Femur (tissue), 1 donor: Measurements from ENCODE around the gene CTLA4.
A peak's percentile ranks its signal among the peaks of the same experiment; 100 is the strongest.
"Not testable (repeated sequence)": the region's sequence is repeated elsewhere in the genome, so short reads cannot be mapped to it uniquely, and the experiment has no call there.

Experiments used
- DNase-seq: peaks from one replicate; pipeline ENCODE4 v3.0.0-alpha.2; 2017

CTLA4 gene

DNA sequence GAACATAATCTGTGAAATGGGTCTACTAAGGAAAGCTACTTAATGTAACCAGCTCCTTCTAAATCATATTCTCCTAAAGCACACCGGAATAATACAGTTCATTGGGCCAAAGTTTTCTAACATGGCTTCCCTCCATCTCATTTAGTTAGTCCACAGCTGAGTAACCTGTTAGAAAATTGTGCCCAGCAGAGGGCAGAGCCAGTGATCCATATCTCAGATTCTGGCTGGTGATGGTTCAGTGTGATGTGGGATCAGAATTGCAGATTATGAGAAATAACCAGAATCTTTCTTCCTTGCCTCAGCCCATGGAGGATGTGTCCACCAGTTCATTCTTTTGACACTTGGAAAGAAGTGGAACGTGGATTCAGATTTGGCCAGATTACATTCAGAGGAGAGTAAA is 9.4 kb upstream of the CTLA4 start:
- no peak for DNase-seq

DNA sequence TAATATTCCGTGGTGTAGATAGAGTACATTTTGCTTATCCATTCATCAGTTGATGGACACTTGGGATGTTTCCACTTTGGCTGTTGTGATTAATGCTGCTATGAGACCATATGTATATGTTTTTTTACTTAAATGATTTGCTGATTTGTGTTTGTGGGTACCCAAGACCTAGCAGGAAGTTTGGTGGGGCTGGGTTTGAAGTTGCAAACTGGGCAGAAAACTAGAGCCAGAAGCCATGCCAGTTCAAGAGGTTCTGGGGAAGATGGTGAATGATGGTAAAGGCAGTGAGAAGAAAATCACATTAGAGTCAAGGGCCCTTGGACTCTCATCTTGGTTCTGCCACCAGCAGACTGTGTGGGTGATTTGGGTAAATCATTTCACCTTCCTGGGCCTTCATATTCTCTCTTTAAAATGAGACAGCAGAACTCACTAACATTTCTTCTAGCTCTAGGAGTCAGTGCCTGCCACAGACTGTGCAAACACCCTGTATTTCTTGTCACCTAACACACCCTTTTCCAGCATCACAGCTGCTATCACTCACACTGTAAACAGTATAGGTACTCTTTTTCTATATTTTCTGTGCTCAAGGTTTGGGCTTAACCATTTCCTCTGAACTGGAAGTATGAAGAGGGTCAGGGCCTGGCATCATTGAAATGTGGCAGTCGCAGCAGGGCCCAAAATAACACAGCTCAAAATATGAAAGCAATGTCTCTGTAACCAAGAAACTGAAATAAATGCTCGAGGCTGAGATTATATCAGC is 8.4 kb upstream of the CTLA4 start:
- no peak for DNase-seq

DNA sequence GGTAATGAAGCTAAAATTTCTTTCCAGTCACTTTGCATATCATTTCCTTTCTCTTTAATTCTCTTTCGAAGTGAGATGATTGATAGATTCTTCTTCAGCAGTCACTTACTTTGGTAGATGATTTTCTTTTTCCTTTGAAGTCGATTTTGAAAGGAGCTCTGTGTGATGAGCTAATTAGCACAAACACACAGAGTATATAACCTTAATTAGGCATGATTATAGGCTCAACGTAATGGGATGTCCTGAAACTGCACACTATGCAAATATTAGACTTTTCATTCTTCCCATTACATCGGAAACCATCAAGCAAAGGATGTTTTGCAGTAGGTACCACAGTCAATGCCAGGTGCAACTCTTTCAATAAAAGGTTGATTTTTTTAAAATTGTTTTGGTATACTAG is 6.4 kb upstream of the CTLA4 start:
- no peak for DNase-seq

DNA sequence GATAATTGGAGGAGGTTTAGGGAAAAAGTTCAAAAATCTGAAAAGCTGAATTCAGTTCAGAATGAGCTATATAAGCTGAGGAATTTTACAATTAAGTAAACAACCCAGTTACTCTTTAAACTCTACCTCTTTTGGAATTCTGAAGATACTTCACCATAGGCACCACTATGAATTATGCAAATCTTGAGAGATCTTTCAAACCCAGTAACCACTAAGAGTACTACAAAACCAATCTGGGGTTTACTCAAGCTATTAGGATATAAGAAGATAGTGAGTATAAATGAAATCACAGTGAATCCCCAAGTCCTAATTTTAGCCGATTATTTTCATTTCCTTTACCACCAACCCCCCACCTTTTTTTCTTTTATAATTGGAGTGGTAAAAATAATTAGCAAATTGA is 6.0 kb upstream of the CTLA4 start:
- DNase-seq: no peak

DNA sequence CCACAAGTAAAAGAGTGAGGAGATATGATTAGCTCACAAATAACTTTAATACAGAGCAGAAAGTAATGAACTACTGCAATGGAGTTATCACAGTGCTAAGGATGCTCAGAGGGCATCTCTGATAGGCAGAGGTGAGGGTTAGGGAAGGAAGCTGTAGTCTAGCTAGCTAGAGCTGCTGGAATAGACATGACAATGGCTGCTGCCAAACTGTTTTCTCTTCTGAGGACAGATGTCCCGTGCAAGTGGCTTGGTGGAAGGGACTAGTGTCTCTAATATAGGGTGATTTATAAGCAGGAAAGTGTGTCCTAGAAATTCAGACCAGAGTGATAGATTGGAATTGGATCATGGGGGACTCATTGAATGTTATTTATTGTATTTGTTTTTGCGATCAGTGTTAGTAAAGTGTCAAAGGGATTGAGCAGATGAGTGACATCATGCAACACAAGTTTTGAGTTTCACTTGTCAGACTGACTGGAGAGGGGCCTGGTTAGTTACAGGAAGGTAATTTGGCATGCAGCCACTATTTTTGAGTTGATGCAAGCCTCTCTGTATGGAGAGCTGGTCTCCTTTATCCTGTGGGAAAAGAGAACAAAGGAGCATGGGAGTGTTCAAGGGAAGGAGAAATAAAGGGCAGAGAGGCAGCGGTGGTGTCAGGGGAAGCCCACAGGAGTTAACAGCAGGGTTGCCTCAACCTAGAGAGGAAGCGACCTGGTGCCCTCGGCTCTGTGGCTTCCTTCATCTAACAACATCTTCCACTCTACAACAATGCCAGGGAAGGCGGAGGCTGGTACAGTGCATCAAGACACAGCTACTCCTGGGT is 1.9 kb downstream of the CTLA4 start:
- no peak for DNase-seq

DNA sequence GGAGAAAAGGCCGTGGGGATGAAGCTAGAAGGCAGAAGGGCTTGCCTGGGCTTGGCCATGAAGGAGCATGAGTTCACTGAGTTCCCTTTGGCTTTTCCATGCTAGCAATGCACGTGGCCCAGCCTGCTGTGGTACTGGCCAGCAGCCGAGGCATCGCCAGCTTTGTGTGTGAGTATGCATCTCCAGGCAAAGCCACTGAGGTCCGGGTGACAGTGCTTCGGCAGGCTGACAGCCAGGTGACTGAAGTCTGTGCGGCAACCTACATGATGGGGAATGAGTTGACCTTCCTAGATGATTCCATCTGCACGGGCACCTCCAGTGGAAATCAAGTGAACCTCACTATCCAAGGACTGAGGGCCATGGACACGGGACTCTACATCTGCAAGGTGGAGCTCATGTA is 2.9 kb downstream of the CTLA4 start:
- no peak for DNase-seq

DNA sequence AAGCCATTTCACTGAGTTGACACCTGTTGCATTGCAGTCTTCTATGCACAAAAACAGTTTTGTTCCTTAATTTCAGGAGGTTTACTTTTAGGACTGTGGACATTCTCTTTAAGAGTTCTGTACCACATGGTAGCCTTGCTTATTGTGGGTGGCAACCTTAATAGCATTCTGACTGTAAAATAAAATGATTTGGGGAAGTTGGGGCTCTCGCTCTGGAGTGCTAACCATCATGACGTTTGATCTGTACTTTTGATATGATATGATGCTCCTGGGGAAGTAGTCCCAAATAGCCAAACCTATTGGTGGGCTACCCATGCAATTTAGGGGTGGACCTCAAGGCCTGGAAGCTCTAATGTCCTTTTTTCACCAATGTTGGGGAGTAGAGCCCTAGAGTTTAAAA is 3.4 kb downstream of the CTLA4 start:
- DNase-seq: no peak

DNA sequence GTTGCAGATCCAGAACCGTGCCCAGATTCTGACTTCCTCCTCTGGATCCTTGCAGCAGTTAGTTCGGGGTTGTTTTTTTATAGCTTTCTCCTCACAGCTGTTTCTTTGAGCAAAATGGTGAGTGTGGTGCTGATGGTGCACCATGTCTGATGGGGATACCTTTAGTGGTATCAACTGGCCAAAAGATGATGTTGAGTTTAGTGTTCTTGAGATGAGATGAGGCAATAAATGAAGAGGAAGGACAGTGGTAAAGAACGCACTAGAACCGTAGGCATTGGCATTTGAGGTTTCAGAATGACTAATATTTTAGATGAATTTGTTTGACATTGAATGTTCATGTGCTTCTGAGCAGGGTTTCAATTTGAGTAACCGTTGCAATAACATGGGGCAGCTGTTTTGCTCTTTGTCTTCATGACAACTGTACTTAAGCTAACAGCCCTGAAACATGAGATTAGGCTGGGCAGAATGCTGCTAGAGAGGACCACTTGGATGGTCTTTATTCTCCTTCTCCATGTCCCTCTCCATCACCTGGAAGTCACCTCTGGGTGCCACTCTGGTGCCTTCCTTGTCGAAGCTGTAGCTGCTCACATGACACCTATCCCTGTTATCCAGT is 3.9 kb downstream of the CTLA4 start:
- no peak for DNase-seq

DNA sequence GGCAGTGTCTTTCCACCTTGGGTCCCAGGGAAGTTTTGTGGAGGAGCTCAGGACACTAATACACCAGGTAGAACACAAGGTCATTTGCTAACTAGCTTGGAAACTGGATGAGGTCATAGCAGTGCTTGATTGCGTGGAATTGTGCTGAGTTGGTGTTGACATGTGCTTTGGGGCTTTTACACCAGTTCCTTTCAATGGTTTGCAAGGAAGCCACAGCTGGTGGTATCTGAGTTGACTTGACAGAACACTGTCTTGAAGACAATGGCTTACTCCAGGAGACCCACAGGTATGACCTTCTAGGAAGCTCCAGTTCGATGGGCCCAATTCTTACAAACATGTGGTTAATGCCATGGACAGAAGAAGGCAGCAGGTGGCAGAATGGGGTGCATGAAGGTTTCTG is 5.9 kb downstream of the CTLA4 start:
- no peak for DNase-seq

DNA sequence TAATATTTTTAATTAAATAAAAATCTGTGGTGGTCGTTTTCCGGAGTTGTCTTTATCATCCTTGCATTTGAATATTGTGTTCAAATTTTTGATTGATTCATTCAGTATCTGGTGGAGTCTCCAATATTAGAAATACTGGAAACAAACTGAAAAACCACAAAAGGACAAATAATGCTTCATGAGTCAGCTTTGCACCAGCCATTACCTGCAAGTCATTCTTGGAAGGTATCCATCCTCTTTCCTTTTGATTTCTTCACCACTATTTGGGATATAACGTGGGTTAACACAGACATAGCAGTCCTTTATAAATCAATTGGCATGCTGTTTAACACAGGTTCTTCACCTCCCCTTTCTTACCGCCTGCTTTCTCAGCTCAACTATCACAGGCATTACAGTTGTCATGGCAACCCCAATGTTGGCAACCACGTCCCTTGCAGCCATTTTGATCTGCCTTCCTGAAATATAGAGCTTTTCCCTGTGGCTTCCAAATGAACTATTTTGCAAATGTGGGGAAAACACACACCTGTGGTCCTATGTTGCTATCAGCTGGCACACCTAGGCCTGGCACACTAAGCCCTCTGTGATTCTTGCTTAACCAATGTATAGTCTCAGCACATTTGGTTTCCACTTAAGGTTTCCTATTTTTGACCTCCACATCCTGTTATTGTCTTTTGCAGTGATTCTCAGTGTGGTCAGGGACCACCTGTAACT is 6.5 kb downstream of the CTLA4 start:
- DNase-seq: no peak

DNA sequence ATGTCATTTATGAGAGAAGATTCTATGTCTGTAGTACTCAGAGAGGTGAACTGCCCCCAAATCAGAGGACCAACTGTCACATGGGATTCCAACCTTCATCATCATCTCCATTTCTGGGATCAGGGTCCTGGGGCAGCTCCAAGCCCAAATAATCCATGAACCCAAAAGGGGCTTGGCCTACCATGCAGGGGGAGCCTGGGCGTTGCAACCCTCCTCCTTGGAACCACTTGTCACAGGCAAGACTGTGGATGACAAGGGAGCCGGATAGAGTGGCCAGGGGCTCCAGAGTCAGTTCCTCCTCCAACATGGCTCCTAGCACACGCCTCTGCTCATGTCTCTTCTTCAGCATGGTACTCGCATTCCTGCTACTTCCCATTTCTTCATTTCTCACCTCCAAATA is 7.9 kb downstream of the CTLA4 start:
- DNase-seq: no peak

DNA sequence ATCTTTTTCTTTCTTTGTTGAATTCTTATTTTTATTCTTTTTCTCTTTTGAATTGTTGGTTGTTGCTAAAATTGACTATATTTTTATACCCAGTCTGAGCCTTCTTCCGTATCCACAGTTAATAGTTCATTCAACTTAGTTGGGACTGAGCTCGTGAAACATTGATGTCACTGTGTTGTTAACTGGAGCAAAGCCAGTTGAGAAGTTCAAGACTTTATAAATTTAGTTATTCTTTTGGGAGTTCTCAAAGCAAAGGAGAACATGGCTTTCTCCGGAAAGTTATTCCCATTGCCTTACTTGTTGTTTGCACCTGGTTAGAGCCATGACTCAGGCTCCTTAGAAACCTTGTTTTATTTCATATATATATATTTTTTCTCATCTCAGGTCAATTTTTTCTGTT is 8.8 kb downstream of the CTLA4 start:
- no peak for DNase-seq

DNA sequence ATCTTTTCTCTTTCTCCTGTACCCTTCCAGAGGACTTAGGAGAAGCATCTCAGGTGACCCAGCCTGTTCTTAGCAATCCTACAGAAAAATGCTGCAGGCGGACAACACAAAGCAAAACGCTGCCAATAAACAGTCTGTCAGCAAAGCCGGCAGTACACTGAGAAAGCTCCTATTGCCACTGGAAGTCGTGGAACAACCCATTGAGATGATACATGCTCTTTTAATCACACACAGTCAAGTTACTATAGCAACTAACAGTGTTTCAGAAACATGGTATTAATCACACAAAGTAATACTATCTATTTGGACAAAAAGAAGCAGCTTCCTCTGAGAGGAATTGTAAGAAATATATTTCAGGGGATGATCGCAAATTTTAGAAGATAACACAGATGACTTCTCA is 10.5 kb downstream of the CTLA4 start:
- DNase-seq: no peak

DNA sequence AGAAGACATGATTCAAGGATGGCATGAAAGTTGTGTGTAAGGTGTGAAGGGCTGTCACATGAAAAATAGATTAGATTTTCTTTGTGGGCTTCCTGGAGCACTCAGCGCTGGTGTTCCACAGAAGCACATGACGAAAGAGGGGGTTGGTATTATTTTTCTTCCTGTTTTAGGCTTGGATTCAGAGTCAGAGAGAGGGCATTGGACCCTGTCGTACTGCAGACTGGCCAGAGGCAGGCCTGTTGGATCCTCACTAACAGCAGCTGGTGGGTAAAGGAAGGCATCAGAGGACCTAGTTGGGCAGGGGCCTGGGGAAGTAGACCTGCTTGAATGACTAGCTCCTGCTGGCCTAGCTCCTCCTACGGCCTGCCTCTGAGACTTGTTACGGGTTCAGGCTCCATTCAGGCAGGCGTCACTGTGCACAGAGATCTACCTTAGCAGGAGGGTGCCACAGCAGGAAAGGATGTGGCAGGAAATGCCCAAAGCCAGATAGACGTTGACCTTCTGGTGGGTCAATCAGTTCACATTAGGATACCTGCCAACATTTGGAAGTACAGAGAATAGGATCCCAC is 13.1 kb downstream of the CTLA4 start:
- no peak for DNase-seq

DNA sequence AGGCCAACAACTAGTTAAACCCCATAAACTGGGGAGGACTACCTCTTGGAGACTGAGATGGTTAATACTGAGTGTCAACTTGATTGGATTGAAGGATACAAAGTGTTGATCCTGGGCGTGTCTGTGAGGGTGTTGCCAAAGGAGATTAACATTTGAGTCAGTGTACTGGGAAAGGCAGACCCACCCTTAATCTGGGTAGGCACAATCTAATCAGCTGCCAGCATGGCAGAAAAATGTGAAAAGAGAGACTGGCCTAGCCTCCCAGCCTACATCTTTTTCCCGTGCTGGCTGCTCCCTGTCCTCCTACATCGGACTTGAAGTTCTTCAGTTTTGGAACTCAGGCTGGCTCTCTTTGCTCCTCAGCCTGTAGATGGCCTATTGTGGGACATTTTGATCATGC is 13.6 kb downstream of the CTLA4 start:
- DNase-seq: not testable (repeated sequence)

DNA sequence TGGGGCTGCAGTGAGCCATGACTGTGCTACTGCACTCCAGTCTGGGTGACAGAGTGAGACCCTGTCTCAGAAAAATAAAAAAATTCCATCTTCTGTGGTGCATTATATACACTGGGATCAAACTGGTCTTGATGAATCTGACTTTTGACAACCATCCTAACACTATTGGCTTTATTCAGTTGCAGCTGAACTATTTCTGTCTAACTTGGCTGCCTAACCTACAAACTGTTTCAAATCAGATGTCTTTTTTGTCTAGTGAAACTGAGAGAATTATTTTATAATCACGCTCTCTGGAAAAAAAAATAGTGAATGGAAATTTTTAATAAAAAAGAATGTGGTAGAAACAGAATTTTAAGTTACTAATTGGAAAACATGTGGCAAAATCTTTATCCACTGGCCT is 15.0 kb downstream of the CTLA4 start:
- DNase-seq: no peak

DNA sequence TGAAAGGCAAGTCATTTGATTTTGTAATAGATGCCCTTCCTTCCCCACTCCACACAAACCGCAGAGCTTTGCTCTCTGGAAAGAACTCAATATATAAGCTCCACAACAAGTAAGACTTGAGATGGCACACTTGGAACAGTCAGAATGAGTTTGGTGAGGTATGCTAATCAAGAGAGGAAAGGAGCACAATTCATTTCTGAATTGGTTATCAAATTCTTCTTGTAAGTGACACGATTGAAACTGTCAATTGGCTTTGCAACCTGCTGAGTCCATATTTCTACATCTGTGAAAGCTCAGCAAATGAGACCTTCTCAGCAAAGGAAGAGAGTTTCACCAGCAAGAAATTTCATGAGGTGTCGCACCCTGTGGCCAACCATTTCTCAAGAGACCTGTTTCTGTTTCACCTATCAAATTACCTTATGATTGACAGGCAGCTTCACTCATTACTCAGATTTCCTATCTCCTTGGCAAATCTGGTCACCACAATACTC is 19.1 kb downstream of the CTLA4 start:
- no peak for DNase-seq

DNA sequence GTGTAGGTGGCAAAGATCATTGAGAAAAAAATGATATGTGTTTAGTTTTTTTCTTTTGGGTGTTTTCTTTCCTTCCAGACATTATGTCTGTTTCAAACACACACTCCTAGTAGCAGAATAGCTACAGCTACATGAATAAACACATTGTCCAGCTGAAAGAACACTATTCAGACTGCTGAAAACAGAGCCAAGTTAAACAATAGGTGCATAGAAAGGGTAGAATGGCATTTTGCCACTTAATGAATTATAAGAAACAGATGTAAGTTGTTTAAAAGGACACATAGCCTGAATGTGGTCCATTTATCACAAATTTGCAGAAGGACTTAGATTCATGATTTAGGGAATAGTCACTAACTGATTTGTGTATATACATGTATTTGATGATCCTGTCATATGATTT is 20.1 kb downstream of the CTLA4 start:
- DNase-seq: no peak

DNA sequence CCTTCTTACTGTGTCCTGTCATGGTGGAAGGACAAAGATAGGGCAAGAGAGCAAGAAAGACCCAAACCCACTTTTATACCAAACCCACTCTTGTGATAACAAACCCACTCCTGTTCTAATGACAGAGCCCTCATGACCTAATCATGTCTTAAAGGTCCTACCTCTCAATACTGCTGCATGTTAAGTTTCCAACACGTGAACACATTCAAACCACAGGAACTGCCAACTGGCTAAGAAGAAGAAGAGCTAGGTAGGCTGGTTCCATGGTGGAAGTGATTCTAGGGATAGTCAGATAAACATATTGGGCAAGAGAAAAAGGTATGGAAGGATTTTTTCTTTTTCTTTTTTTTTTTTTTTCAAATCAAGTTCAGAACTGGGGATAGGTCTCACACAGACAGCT is 22.0 kb downstream of the CTLA4 start:
- DNase-seq: no peak

DNA sequence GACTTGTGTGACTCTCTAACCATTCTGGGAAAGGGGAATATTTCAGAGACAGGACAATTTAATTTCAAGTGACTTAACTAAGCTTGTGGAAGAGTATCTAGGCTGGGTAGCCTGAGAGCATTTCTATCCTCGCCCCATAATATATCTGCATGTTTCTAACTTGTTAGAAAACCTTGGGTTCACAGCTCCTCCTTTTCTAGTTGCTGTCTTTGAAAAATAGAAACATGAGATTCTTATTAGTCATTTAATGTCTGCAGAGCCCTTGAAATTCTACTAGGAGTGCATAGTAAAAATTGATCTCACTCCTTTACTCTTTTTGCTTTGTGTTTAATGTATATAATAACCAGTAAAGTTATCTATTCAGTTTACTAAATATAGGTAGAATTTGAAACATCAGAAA is 22.4 kb downstream of the CTLA4 start:
- no peak for DNase-seq

DNA sequence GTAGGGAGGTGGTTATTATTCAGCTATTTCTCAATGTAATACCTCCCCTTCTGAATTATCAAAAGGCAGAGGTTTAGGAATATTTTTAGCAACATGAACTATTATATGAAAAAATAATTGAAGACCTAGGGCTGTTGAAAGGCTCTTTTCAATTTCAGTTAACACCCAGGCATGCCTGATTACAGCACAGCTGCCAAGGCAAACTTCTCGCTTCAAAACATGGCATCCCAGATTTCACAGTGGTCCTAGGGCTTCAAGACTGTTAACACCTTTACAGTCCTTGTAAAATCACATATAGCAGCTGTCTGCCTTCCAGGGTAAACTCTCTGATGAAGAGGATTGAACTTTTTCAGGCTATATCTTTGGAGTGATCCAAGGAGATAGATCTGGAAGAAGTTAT is 23.2 kb downstream of the CTLA4 start:
- DNase-seq: no peak

DNA sequence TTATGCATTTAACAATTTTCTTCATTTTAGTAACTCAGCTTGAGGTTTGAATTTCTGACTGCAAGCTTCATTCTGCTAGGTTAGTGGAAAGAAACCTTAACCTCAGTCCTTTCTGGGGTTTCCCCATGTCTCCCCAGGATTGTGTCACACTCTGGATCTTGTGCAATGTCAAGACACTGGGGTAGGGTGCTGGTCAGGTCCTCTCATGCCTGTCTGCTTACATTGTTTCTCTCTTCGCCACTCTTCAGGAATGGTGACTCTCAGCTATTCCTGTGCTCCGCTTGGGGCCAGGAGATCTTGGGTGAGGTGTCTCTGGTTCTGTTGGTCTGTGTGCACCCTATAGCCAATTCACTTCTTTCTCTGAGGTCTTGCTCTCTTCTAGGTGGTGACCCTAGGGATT is 23.9 kb downstream of the CTLA4 start:
- DNase-seq: peak; percentile 32

DNA sequence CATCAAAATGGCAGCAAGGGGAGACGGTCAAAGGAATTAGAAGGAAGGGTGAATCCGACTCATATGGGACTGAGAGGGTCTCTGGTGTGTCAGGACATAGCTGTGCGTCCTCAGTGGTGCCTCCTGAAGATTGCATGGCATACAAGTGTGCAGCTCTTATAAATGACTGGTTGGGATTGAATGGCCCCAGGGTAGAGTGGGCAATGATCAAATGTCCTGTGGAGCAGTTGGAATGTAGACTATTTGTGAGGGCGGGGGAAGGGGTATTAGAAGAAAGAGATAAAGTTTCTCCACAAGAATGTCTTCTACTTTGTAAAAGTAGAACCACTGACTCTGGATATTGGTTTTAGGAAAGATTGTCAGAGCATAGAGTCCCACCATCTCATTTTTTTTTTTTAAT is 24.6 kb downstream of the CTLA4 start:
- DNase-seq: no peak
